Breast epithelium (tissue), 4 donors: ENCODE results near the gene DONSON. TPM values are rescaled to one million over a fixed set of nuclear protein-coding genes. Genes with fewer than 3 reads are reported as not detected.

Source experiments
- DNase-seq, 2 donors: peaks; one replicate each; pipeline ENCODE4 v3.0.0-alpha.2; 2019; ENCODE audit warnings: low spot score in 2 of 2
- H3K27ac ChIP-seq, 2 donors: fragments of 200-600 bp; sonication (generic) in 1 of 2; one replicate each; pipeline ENCODE4 v1.5.1; 2016 to 2019; ENCODE audit warnings: mild to moderate bottlenecking in 1 of 2
- H3K27me3 ChIP-seq, 2 donors: fragments of 200-600 bp; sonication (generic) in 1 of 2; one replicate each; pipeline versions ENCODE4 v1.5.1 to v1.6.0; 2017 to 2019; ENCODE audit warnings: control low read depth in 1 of 2, mild to moderate bottlenecking in 1 of 2
- H3K36me3 ChIP-seq: fragments of 200-600 bp; one replicate; pipeline ENCODE4 v1.5.1; 2019
- H3K4me1 ChIP-seq, 2 donors: fragments of 200-600 bp; sonication (generic); one replicate each; pipeline ENCODE4 v1.5.1; 2016 to 2019; ENCODE audit warnings: control low read depth in 1 of 2
- H3K4me3 ChIP-seq, 3 donors: fragments of 200-600 bp; sonication (generic); 1 replicate in 2 of 3; 2 replicates in 1 of 3; pipeline ENCODE4 v1.5.1; 2016 to 2019; ENCODE audit warnings: mild to moderate bottlenecking in 3 of 3, moderate library complexity in 2 of 3
- H3K9me3 ChIP-seq, 2 donors: fragments of 200-600 bp; sonication (generic) in 1 of 2; one replicate each; pipeline ENCODE4 v1.5.1; 2016 to 2019; ENCODE audit warnings: control low read depth in 1 of 2
- CTCF ChIP-seq, 3 donors: fragments of 450-650 bp; IDR thresholded peaks; one replicate each; pipeline ENCODE4 v1.5.1; 2016 to 2017; ENCODE audit warnings: antibody characterized with exemption in 3 of 3, mild to moderate bottlenecking in 3 of 3, moderate library complexity in 3 of 3
- POLR2A ChIP-seq: fragments of 450-650 bp; IDR thresholded peaks from one replicate; pipeline ENCODE4 v1.6.1; 2016; ENCODE audit warnings: antibody characterized with exemption, mild to moderate bottlenecking, moderate library complexity
- POLR2AphosphoS5 ChIP-seq, 3 donors: sonication (generic); formaldehyde crosslinking; IDR thresholded peaks; one replicate each; pipeline ENCODE4 v1.6.1; 2017; ENCODE audit warnings: antibody characterized with exemption in 3 of 3
- intact Hi-C: fragments of 100-400 bp; cut with DNase I; formaldehyde crosslinking; loops from one replicate; pipeline ENCODE4 v1.15.1; 2023; ENCODE audit warnings: low total_unique reads
- total RNA-seq, 3 donors: library from RNA; depleted of rRNA; stranded (reverse); fragments of >200 nt; gene quantifications; one replicate each; pipeline ENCODE4 v1.1.0, GENCODE V29; 2016

The DONSON gene
- total RNA-seq, 3 donors from 2014 or later: 6.6 to 10.1 (median 9.2) TPM

GRCh38 chr21:33531007-33531406 lies 57.5 kb downstream of the DONSON start:
- intact Hi-C loops: no loop called here
- no peaks in the 10 kb centered on the region for H3K27me3 ChIP-seq
- no peak overlapping the region for H3K4me3 ChIP-seq
- peaks cover 3% of the 10 kb centered on the region for H3K36me3 ChIP-seq
- no peaks in the 10 kb centered on the region for H3K9me3 ChIP-seq
- DNase-seq: no peak
- H3K4me1 ChIP-seq: no peaks in the 10 kb centered on the region
- no peak overlapping the region for H3K27ac ChIP-seq
- TF ChIP-seq POLR2AphosphoS5 (IDR thresholded peaks at IDR 0.05): no peak
- no peak for TF ChIP-seq CTCF (IDR thresholded peaks at IDR 0.05)
- no peak for TF ChIP-seq POLR2A

Other genes starting within 250 kb of the DONSON start
- 10 to 100 TPM; 61.6 to 76.7 (median 70.8) TPM for gene IFNGR2, start 185.3 kb downstream of the DONSON start, total RNA-seq
- 10 to 100 TPM; 88.8 to 92.8 (median 91.8) TPM for gene TMEM50B, start 108.7 kb downstream of the DONSON start, total RNA-seq
- gene DNAJC28, start 97.0 kb downstream of the DONSON start, total RNA-seq: 1 to 10 TPM; 2.0 to 3.0 (median 2.2) TPM
- 10 to 100 TPM; 80.6 to 90.8 (median 89.4) TPM for gene GART, start 46.6 kb downstream of the DONSON start, total RNA-seq
- 100 to 1,000 TPM; 265 to 355 (median 330) TPM for gene SON, start 45.6 kb downstream of the DONSON start, total RNA-seq
- gene CRYZL1, start 53.1 kb upstream of the DONSON start, total RNA-seq: 10 to 100 TPM; 24.9 to 49.4 (median 47.6) TPM
- gene ITSN1, start 53.8 kb upstream of the DONSON start, total RNA-seq: 100 to 1,000 TPM in 1 of 3 donors, 10 to 100 TPM in 2; 39.5 to 113 (median 58.3) TPM